H1 (cell line): ENCODE data around the gene CPEB3. TPM values are rescaled to one million over a fixed set of nuclear protein-coding genes. Genes with fewer than 3 reads are reported as not detected.

Experiments
- CTCF ChIA-PET: fragments of 300-600 bp; sonication (Branson Sonifier 250); formaldehyde crosslinking; loops from one replicate; lab custom pipeline; 2021; ENCODE audit not compliant: partially characterized antibody; lab: Charles Lee
- POLR2A ChIA-PET: fragments of 300-600 bp; sonication (Branson Sonifier 250); formaldehyde crosslinking; loops from one replicate; lab custom pipeline; 2021; ENCODE audit warnings: inconsistent platforms; ENCODE audit not compliant: partially characterized antibody; lab: Charles Lee
- DNase-seq, 2 experiments: peaks; one replicate each; pipeline versions ENCODE4 v3.0.0 to v3.0.0-alpha.2; 2010 to 2022; ENCODE audit warnings: low spot score in 2 of 2, low read depth in 1 of 2, mixed read lengths in 1 of 2
- FAIRE-seq: peaks from 2 replicates; lab custom pipeline; 2011; peaks lifted over from hg19 to GRCh38; lab: Jason Lieb, UNC
- H2AFZ ChIP-seq: 2 replicates; pipeline ENCODE4 v1.8.1; 2012; ENCODE audit warnings: low read length, inconsistent platforms
- H2AK5ac ChIP-seq: 2 replicates; pipeline ENCODE4 v1.6.1; 2013; ENCODE audit warnings: low read depth, low read length
- H2BK120ac ChIP-seq: replicated peaks from 2 replicates; pipeline ENCODE3; 2013; ENCODE audit warnings: low read depth, low read length, inconsistent platforms
- H2BK12ac ChIP-seq: 2 replicates; pipeline ENCODE4 v1.6.1; 2013; ENCODE audit warnings: low read depth, low read length
- H2BK15ac ChIP-seq: 2 replicates; pipeline ENCODE4 v1.6.1; 2013; ENCODE audit warnings: low read length
- H2BK20ac ChIP-seq: 2 replicates; pipeline ENCODE4 v1.6.1; 2013; ENCODE audit warnings: low read length
- H2BK5ac ChIP-seq: 2 replicates; pipeline ENCODE4 v1.6.1; 2013; ENCODE audit warnings: low read depth, low read length
- H3K14ac ChIP-seq: 2 replicates; pipeline ENCODE4 v1.6.1; 2013; ENCODE audit warnings: inconsistent platforms; ENCODE audit not compliant: insufficient read length
- H3K18ac ChIP-seq: 2 replicates; pipeline ENCODE4 v1.6.1; 2013; ENCODE audit warnings: low read length; ENCODE audit errors: extremely low read depth
- H3K23ac ChIP-seq: 2 replicates; pipeline ENCODE4 v1.6.1; 2013; ENCODE audit warnings: inconsistent platforms; ENCODE audit not compliant: insufficient read length
- H3K23me2 ChIP-seq: 2 replicates; pipeline ENCODE4 v1.6.1; 2013; ENCODE audit warnings: low read depth, low read length
- H3K27ac ChIP-seq: 2 replicates; pipeline ENCODE4 v1.6.1; 2011; ENCODE audit warnings: low read depth, low read length, inconsistent platforms
- H3K27me3 ChIP-seq, 4 experiments: replicated peaks in 1 of 4; 1 replicate in 1 of 4; 2 replicates in 3 of 4; pipeline versions ENCODE4 v1.6.1 to v1.8.1; 2011 to 2013; ENCODE audit warnings: low read length in 3 of 4, mild to moderate bottlenecking in 3 of 4, inconsistent platforms in 2 of 4, mixed read lengths in 2 of 4, moderate library complexity in 1 of 4; ENCODE audit not compliant: control insufficient read depth in 3 of 4, insufficient read depth in 3 of 4; ENCODE audit errors: extremely low read depth in 1 of 4
- H3K36me3 ChIP-seq, 4 experiments: 2 replicates each; pipeline versions ENCODE4 v1.6.1 to v1.8.1; 2011 to 2013; ENCODE audit warnings: mild to moderate bottlenecking in 4 of 4, low read length in 3 of 4, moderate library complexity in 2 of 4, control low read depth in 1 of 4, inconsistent platforms in 1 of 4; ENCODE audit not compliant: insufficient read depth in 4 of 4, control insufficient read depth in 2 of 4
- H3K4ac ChIP-seq: replicated peaks from 2 replicates; pipeline ENCODE3; 2013; ENCODE audit warnings: low read length, low read depth, mixed read lengths, inconsistent platforms; ENCODE audit not compliant: insufficient read length
- H3K4me1 ChIP-seq, 4 experiments: replicated peaks in 1 of 4; 1 replicate in 1 of 4; 2 replicates in 3 of 4; pipeline versions ENCODE4 v1.6.1 to v1.8.1; 2011 to 2013; ENCODE audit warnings: low read length in 3 of 4, inconsistent platforms in 2 of 4, mixed read lengths in 1 of 4; ENCODE audit not compliant: insufficient read depth in 4 of 4, control insufficient read depth in 3 of 4
- H3K4me2 ChIP-seq, 2 experiments: 2 replicates each; pipeline versions ENCODE4 v1.6.1 to v1.8.1; 2011 to 2013; ENCODE audit warnings: low read depth in 2 of 2, low read length in 2 of 2, control low read depth in 1 of 2, inconsistent platforms in 1 of 2, mild to moderate bottlenecking in 1 of 2; ENCODE audit not compliant: insufficient read depth in 1 of 2
- H3K4me3 ChIP-seq, 4 experiments: fragments of 200-600, 300-600 bp in 1 of 4; sonication (generic), shearing (Covaris generic), sonication (Bioruptor Twin) in 1 of 4; 2 replicates each; pipeline versions ENCODE4 v1.5.1 to v1.8.1; 2011 to 2016; ENCODE audit warnings: low read length in 4 of 4, low read depth in 3 of 4, control low read depth in 2 of 4, inconsistent platforms in 2 of 4, mild to moderate bottlenecking in 2 of 4, mixed read lengths in 1 of 4, moderate library complexity in 1 of 4; ENCODE audit not compliant: insufficient read depth in 2 of 4; ENCODE audit errors: extremely low read depth in 1 of 4
- H3K56ac ChIP-seq: replicated peaks from 2 replicates; pipeline ENCODE3; 2013; ENCODE audit warnings: low read depth, mild to moderate bottlenecking, mixed read lengths, low read length, inconsistent platforms; ENCODE audit not compliant: insufficient read length
- H3K79me1 ChIP-seq: 2 replicates; pipeline ENCODE4 v1.6.1; 2013; ENCODE audit warnings: low read depth, low read length, control low read depth
- H3K79me2 ChIP-seq, 2 experiments: 2 replicates each; pipeline versions ENCODE4 v1.6.1 to v1.8.1; 2012 to 2013; ENCODE audit warnings: low read length in 2 of 2, mild to moderate bottlenecking in 2 of 2, inconsistent platforms in 1 of 2; ENCODE audit not compliant: insufficient read depth in 2 of 2, control insufficient read depth in 1 of 2
- H3K9ac ChIP-seq, 4 experiments: replicated peaks in 1 of 4; 1 replicate in 1 of 4; 2 replicates in 3 of 4; pipeline versions ENCODE4 v1.6.1 to v1.8.1; 2011 to 2013; ENCODE audit warnings: low read depth in 3 of 4, low read length in 3 of 4, control low read depth in 2 of 4, mild to moderate bottlenecking in 2 of 4, moderate library complexity in 2 of 4, inconsistent platforms in 1 of 4; ENCODE audit errors: extremely low read depth in 1 of 4
- H3K9me3 ChIP-seq, 2 experiments: 2 replicates each; pipeline versions ENCODE4 v1.6.1 to v1.8.1; 2012 to 2013; ENCODE audit warnings: mild to moderate bottlenecking in 2 of 2, moderate library complexity in 2 of 2, control low read depth in 1 of 2, inconsistent platforms in 1 of 2, low read depth in 1 of 2, low read length in 1 of 2, mixed read lengths in 1 of 2; ENCODE audit not compliant: insufficient read depth in 2 of 2
- H4K20me1 ChIP-seq, 2 experiments: replicated peaks in 1 of 2; 2 replicates each; pipeline versions ENCODE3 to v1.8.1; 2011 to 2013; ENCODE audit warnings: inconsistent platforms in 2 of 2, low read length in 2 of 2, mild to moderate bottlenecking in 1 of 2; ENCODE audit not compliant: insufficient read depth in 2 of 2, control insufficient read depth in 1 of 2
- H4K5ac ChIP-seq: 2 replicates; pipeline ENCODE4 v1.6.1; 2013; ENCODE audit warnings: low read length, low read depth, mixed read lengths, inconsistent platforms; ENCODE audit not compliant: insufficient read length
- H4K8ac ChIP-seq: 2 replicates; pipeline ENCODE4 v1.8.0; 2013; ENCODE audit warnings: mild to moderate bottlenecking, moderate library complexity, low read length, inconsistent platforms; ENCODE audit not compliant: insufficient read depth; ENCODE audit errors: extremely low read depth
- H4K91ac ChIP-seq: replicated peaks from 2 replicates; pipeline ENCODE3; 2013; ENCODE audit warnings: low read length, mixed read lengths, inconsistent platforms; ENCODE audit not compliant: insufficient read length
- BACH1 ChIP-seq: IDR thresholded peaks from 2 replicates; pipeline ENCODE4 v1.6.1; 2012; ENCODE audit warnings: low read length, improper control_type of control experiment
- POU5F1 ChIP-seq: IDR thresholded peaks from 2 replicates; pipeline ENCODE4 v1.6.1; 2011; ENCODE audit warnings: low read depth, mild to moderate bottlenecking, low read length, moderate library complexity
- RBBP5 ChIP-seq: IDR thresholded peaks from 2 replicates; pipeline ENCODE4 v1.7.1; 2012; ENCODE audit warnings: low read depth, mild to moderate bottlenecking, inconsistent platforms, low read length, moderate library complexity, borderline replicate concordance
- SUZ12 ChIP-seq: fragments of 200-600 bp; sonication (generic); IDR thresholded peaks from 2 replicates; pipeline ENCODE4 v1.6.1; 2012; ENCODE audit warnings: mild to moderate bottlenecking, inconsistent platforms, low read length, moderate library complexity, mixed read lengths
- WGBS, 2 experiments: shearing (Covaris generic) in 1 of 2; methylation state at CpG; one replicate each; pipeline versions ENCODE4 v1.1.6 to v1.1.7; 2013 to 2015; ENCODE audit warnings: low lambda C conversion rate in 2 of 2, mixed read lengths in 2 of 2, inconsistent platforms in 1 of 2, low coverage in 1 of 2, missing lambda C conversion rate in 1 of 2; ENCODE audit not compliant: insufficient replicate concordance in 2 of 2, insufficient coverage in 1 of 2, insufficient read length in 1 of 2; ENCODE audit errors: extremely low coverage in 1 of 2, missing lambda C conversion rate in 1 of 2; 5-methylcytosine and 5-hydroxymethylcytosine counted together
- polyA plus RNA-seq, 7 experiments: library from polyadenylated mRNA; depleted of rRNA in 3 of 7; stranded (reverse) in 5 of 7; unstranded in 2 of 7; fragments of >200 nt in 5 of 7; fragments of 200-250 nt in 2 of 7; gene quantifications; 1 replicate in 5 of 7; 2 replicates in 1 of 7; 4 replicates in 1 of 7; pipeline versions ENCODE4 v1.2.1 to v1.2.3, GENCODE V29; 2011 to 2013; ENCODE audit warnings: missing spikeins in 2 of 7, mixed read lengths in 2 of 7
- total RNA-seq: library from RNA; stranded (reverse); fragmentation: NEBNext Ultra II Directional; extraction: Animal tissue kit (Norgen Biotek cat#: 25700); gene quantifications from 2 replicates; pipeline ENCODE4 v1.2.1, GENCODE V29; 2021

CPEB3 gene
- total and polyA plus RNA-seq, 2 of the 8 experiments (the other 6 are each of a cell fraction or from before 2014, with no cell fraction given), result 0.39 to 1.7 TPM

DNA sequence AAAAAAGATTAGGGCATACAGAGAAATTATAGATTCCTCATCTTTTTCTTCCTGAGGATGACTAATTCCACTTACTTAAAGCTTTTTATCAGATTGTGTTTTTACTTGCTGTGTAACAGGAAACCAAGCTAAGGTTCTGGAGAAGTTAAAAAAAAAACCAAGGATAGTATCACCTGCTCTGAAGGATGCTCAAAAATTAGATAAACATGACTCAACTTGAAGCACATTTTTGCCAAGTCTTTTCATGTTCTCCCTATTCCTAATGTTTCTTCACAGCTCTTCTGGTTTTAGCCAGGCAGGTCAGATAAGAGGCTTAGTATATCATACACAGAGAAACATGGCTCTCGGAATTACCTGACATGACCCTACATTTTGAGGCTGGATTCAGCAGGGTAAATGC lies 90.3 kb downstream of the CPEB3 start:
- no peak for FAIRE-seq
- CTCF ChIA-PET, result interaction anchor here (0.9 kb wide), 1 partner anchor 19 kb away, joined by 3 read pairs; no protein-coding TSS in a partner anchor
- 76% methylated on average over 1 of the region's 1 CpG; no CpG with 5 or more reads in 1 of the 2 experiments for WGBS, 2 experiments

More for the DNA sequence above, 90.3 kb downstream of the CPEB3 start:
- Histone ChIP-seq H3K18ac (no peak overlapping the region), H2BK12ac (no peak overlapping the region), H3K27me3 (no peaks in the 10 kb centered on the region), H3K27ac (no peak overlapping the region), H4K20me1 (no peaks in the 10 kb centered on the region), H4K91ac (no peak overlapping the region), H4K8ac (no peak overlapping the region), H2BK120ac (no peak overlapping the region), H3K23me2 (no peaks in the 10 kb centered on the region), H3K4ac (no peak overlapping the region), H3K9me3 (no peaks in the 10 kb centered on the region), H3K4me1 (no peaks in the 10 kb centered on the region), H3K23ac (no peak overlapping the region), H2BK15ac (no peak overlapping the region), H2AK5ac (no peak overlapping the region), H3K4me3 (no peak overlapping the region), H4K5ac (no peak overlapping the region), H2BK5ac (no peak overlapping the region), H3K56ac (no peak overlapping the region), H3K4me2 (no peak overlapping the region), H3K79me2 (no peaks in the 10 kb centered on the region), H3K9ac (no peak overlapping the region), H3K79me1 (no peaks in the 10 kb centered on the region), H3K14ac (no peak overlapping the region), H2BK20ac (no peak overlapping the region), H2AFZ (no peak overlapping the region), H3K36me3 (no peaks in the 10 kb centered on the region)
- DNase-seq, result no peak
- POLR2A ChIA-PET, result no interaction called here
- TF ChIP-seq RBBP5 (no peak), SUZ12 (no peak), BACH1 (no peak), POU5F1 (no peak)
